BJ (cell line): ENCODE data around the gene RNF114. TPM values are rescaled to one million over a fixed set of nuclear protein-coding genes. Genes with fewer than 3 reads are reported as not detected.

ENCODE experiments used
- CTCF ChIA-PET: fragments of 350-600 bp; formaldehyde crosslinking; extraction: SDS; loops from one replicate; lab custom pipeline; 2021; ENCODE audit warnings: antibody characterized with exemption, inconsistent platforms; lab: Yijun Ruan, JAX
- POLR2A ChIA-PET: fragments of 300-600 bp; sonication (Branson Sonifier 250); formaldehyde crosslinking; extraction: SDS; loops from one replicate; lab custom pipeline; 2021; ENCODE audit warnings: antibody characterized with exemption; lab: Charles Lee
- DNase-seq: peaks from one replicate; pipeline ENCODE4 v3.0.0-alpha.2; 2011; ENCODE audit warnings: low read depth
- H3K27me3 ChIP-seq: 2 replicates; pipeline ENCODE4 v1.6.0; 2011; ENCODE audit warnings: low read length; ENCODE audit not compliant: control insufficient read depth, insufficient read depth
- H3K36me3 ChIP-seq: 2 replicates; pipeline ENCODE4 v1.5.1; 2011; ENCODE audit warnings: low read length; ENCODE audit not compliant: control insufficient read depth, insufficient read depth
- H3K4me3 ChIP-seq: 2 replicates; pipeline ENCODE4 v1.5.1; 2011; ENCODE audit warnings: low read depth, mild to moderate bottlenecking, control low read depth, low read length
- CTCF ChIP-seq: IDR thresholded peaks from 2 replicates; pipeline ENCODE4 v1.5.1; 2011; ENCODE audit warnings: low read depth, mild to moderate bottlenecking, control low read depth, inconsistent platforms, low read length, moderate library complexity; ENCODE audit not compliant: insufficient read depth
- polyA plus RNA-seq: library from polyadenylated mRNA; depleted of rRNA; stranded (reverse); fragments of >200 nt; gene quantifications from 2 replicates; pipeline ENCODE4 v1.2.3, GENCODE V29; 2011

RNF114 gene
- polyA plus RNA-seq, 1 experiment = 53.6 TPM

DNA sequence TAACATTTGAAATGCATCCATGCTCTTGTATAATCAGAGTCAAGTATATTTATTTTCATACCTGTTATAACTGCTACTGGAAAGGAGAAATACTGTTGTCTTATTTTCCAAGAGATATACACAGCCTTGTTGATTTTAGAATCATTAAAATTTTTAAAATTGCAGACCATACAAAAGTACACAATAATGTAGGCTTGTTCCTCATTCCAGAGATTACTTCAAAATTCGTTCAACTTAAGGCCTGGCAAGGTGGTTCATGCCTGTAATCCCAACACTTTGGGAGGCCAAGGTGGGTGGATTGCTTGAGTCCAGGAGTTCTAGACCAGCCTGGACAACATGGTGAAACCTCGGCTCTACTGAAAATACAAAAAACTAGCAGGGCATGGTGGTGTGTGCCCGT, 6.1 kb downstream of the RNF114 start:
- no peak overlapping the region for H3K4me3 ChIP-seq
- no peak for DNase-seq
- POLR2A ChIA-PET = no interaction called here
- H3K27me3 ChIP-seq = no peaks in the 10 kb centered on the region
- TF ChIP-seq CTCF = no peak
- CTCF ChIA-PET = no interaction called here
- peaks cover 17% of the 10 kb centered on the region for H3K36me3 ChIP-seq

DNA sequence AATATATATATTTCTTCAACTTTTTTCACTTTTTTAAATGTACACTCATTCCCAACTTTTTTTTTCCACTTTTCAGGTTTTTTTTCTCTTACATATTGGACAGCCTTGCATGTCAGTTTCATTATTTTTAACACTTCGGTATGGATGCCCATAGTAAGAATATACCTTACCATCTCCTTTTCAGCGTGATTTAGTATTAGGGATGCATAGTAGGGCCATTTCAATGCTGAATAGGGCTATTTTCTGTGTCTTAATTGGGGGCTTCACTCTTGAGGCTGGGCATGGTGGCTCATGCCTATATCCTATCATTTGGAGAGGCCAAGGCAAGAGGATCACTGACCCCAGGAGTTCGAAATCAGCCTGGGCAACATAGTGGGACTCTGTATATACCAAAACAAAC, 6.7 kb downstream of the RNF114 start:
- TF ChIP-seq CTCF = no peak
- CTCF ChIA-PET = no interaction called here
- DNase-seq = no peak

DNA sequence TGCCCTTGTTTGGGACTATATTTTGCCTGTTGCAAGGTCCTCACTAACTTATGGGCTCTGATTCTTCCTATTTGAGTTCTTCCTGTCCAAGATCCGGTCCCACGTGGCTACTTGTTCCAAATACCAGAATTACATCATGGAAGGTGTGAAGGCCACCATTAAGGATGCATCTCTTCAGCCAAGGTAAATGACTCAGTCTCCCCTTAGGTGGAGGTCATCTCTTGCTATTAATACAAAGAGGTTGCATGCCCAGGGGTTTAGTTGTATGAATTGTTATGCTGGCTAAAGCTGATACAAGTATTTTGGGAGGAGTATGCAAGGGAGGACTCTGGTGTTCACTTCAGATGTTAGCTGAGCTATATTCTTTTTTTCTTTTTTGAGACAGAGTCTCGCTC, 9.1 kb downstream of the RNF114 start:
- TF ChIP-seq CTCF = no peak
- H3K36me3 ChIP-seq = peaks cover 20% of the 10 kb centered on the region
- no peaks in the 10 kb centered on the region for H3K27me3 ChIP-seq
- ChIA-PET POLR2A (no interaction called here), CTCF (interaction anchor here (1.0 to 1.4 kb wide), 2 partner anchors 8 to 9 kb away, joined by 3 to 6 read pairs; no protein-coding TSS in a partner anchor)
- DNase-seq = no peak
- no peak overlapping the region for H3K4me3 ChIP-seq

More for the DNA sequence above, 6.7 kb downstream of the RNF114 start:
- no peaks in the 10 kb centered on the region for H3K27me3 ChIP-seq
- POLR2A ChIA-PET = no interaction called here
- peaks cover 17% of the 10 kb centered on the region for H3K36me3 ChIP-seq
- no peak overlapping the region for H3K4me3 ChIP-seq

- Histone ChIP-seq H3K36me3 (peaks cover 20% of the 10 kb centered on the region), H3K27me3 (no peaks in the 10 kb centered on the region), H3K4me3 (no peak overlapping the region)
- ChIA-PET POLR2A (no interaction called here), CTCF (interaction anchor here (1.4 kb wide), 1 partner anchor 9 kb away, joined by 3 read pairs; no protein-coding TSS in a partner anchor)
- no peak for TF ChIP-seq CTCF
- no peak for DNase-seq
Observed at GRCh38 chr20:49945701-49946477, 9.7 kb downstream of the RNF114 start.

- Histone ChIP-seq H3K27me3 (no peaks in the 10 kb centered on the region), H3K36me3 (peaks cover 23% of the 10 kb centered on the region), H3K4me3 (no peak overlapping the region)
- DNase-seq = no peak
- CTCF ChIA-PET = interaction anchor here (1.3 to 2.9 kb wide), 2 partner anchors 31 to 123 kb away, joined by 5 to 8 read pairs; no protein-coding TSS in a partner anchor
- no peak for TF ChIP-seq CTCF
- POLR2A ChIA-PET = no interaction called here
Observed at GRCh38 chr20:49948178-49948577, 12.0 kb downstream of the RNF114 start.
